HEK293 (cell line): Measurements from ENCODE around the gene DDX31.

Source experiments
- SETDB1 ChIP-seq: IDR thresholded peaks from one replicate; pipeline ENCODE4 v1.6.1; 2017; ENCODE audit warnings: mild to moderate bottlenecking, low read length, moderate library complexity, mixed read lengths; ENCODE audit not compliant: insufficient read length
- SP2 ChIP-seq: fragments of 450-650 bp; formaldehyde crosslinking; IDR thresholded peaks from 2 replicates; pipeline ENCODE4 v1.5.1; 2016; ENCODE audit warnings: missing biosample characterization, missing genetic modification characterization
- ZNF202 ChIP-seq: fragments of 450-650 bp; formaldehyde crosslinking; IDR thresholded peaks from 2 replicates; pipeline ENCODE4 v1.5.1; 2016; ENCODE audit warnings: missing biosample characterization, missing genetic modification characterization, borderline replicate concordance
- ZNF394 ChIP-seq: fragments of 450-650 bp; formaldehyde crosslinking; IDR thresholded peaks from 2 replicates; pipeline ENCODE4 v1.5.1; 2016; ENCODE audit warnings: missing biosample characterization, missing genetic modification characterization, mild to moderate bottlenecking, moderate library complexity, borderline replicate concordance
- TF ChIP-seq, protein P1 (sequence below): fragments of 450-650 bp; formaldehyde crosslinking; IDR thresholded peaks from 2 replicates; pipeline ENCODE4 v1.5.1; 2016; ENCODE audit warnings: missing biosample characterization, missing genetic modification characterization
- TF ChIP-seq, protein P2 (sequence below): fragments of 450-650 bp; formaldehyde crosslinking; IDR thresholded peaks from 2 replicates; pipeline ENCODE4; 2016; ENCODE audit warnings: missing biosample characterization, missing genetic modification characterization

DNA sequence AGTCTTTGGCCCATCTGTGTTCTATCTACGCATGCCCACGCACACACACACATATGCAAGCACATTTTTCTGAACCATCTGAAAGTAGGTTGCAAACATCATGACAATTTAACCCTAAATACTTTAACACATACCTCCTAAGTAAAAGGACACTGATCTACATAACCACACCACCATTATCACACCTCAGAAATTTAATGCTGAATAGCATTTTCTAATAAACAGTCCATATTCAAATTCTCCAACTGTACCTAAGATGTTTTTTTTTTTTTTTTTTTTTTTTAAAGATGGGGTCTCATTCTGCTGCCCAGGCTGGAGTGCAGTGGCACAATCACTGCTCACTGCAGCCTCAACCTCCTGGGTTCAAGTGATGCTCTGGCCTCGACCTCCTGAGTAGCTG is 35.5 kb downstream of the DDX31 start:
- TF ChIP-seq, protein P1, sequence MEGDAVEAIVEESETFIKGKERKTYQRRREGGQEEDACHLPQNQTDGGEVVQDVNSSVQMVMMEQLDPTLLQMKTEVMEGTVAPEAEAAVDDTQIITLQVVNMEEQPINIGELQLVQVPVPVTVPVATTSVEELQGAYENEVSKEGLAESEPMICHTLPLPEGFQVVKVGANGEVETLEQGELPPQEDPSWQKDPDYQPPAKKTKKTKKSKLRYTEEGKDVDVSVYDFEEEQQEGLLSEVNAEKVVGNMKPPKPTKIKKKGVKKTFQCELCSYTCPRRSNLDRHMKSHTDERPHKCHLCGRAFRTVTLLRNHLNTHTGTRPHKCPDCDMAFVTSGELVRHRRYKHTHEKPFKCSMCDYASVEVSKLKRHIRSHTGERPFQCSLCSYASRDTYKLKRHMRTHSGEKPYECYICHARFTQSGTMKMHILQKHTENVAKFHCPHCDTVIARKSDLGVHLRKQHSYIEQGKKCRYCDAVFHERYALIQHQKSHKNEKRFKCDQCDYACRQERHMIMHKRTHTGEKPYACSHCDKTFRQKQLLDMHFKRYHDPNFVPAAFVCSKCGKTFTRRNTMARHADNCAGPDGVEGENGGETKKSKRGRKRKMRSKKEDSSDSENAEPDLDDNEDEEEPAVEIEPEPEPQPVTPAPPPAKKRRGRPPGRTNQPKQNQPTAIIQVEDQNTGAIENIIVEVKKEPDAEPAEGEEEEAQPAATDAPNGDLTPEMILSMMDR, result no peak
- TF ChIP-seq, protein P2, sequence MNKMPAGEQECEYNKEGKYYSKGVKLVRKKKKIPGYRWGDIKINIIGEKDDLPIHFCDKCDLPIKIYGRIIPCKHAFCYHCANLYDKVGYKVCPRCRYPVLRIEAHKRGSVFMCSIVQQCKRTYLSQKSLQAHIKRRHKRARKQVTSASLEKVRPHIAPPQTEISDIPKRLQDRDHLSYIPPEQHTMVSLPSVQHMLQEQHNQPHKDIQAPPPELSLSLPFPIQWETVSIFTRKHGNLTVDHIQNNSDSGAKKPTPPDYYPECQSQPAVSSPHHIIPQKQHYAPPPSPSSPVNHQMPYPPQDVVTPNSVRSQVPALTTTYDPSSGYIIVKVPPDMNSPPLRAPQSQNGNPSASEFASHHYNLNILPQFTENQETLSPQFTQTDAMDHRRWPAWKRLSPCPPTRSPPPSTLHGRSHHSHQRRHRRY (tag by site-specific recombination), result no peak
- TF ChIP-seq ZNF394 (no peak), SP2 (no peak), ZNF202 (tag by site-specific recombination) (no peak), SETDB1 (no peak)
